ENCODE results near the gene KLHL33.
A peak's percentile ranks its signal among the peaks of the same experiment; 100 is the strongest.

The KLHL33 gene

GRCh38 chr14:20435582-20436362 lies at the start of gene KLHL33:
KLHL33 (minus strand) TSS chr14:20436166; CDS start chr14:20435811, 355 bp downstream.
- DNase-seq (ENCODE audit: low read depth in 2 of 3, low spot score in 1 of 3), result no peak

DNA sequence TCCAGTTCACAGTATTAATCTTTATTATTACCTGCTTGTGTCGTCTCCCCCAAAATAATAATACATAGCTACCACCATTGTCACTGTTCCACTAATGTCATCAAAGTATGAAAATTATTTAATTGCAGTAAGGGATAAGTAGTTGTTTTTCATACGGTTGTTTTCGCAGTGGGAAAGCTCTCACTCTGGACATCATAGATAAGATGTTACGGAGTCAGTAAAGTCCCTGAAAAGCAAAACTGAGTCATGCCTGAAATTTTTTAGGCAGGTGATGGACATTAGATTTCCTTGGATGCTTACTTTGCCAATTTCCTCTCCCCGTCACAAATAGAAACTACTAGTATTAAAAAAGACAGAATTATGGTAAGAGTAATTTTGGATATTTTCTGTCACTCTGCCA lies 46.4 kb upstream of the KLHL33 start:
- no peak for DNase-seq (ENCODE audit: low read depth in 2 of 3, low spot score in 1 of 3)

GRCh38 chr14:20478894-20479293 lies 42.9 kb upstream of the KLHL33 start:
- DNase-seq (ENCODE audit: low read depth in 2 of 3, low spot score in 1 of 3), result no peak

DNA sequence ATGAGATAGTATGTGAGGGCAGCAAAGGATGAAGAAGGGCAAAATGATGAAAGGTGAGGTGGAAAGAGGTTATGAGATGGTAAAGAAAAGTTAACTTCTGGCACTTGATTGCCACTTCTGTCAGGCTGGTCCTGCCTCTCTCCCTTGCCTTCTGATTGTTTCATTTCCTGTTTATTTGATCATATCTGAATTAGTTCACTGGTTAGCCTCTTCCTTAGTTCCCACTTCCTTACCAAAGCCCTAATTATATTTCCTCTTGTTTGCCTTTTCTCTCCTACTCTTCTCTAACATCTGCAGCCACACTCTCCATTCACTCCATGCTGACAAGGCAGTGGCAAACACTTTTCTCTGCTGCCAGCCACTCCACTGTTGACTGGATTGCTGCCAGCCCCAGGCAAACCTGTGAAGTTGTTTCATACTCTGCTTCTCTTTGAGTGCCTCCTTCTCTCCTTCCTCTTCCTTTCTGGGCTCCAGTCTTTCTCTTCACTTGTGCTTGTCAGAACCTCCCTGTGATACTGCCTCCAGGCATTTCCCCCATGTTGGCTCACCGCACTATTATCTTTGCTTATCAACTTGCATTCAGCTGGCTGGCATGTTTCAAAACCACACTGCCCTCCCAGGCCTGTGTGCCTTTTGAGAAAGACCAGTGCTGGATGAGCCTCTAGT lies 41.4 kb upstream of the KLHL33 start:
- no peak for DNase-seq (ENCODE audit: low read depth in 2 of 3, low spot score in 1 of 3)

DNA sequence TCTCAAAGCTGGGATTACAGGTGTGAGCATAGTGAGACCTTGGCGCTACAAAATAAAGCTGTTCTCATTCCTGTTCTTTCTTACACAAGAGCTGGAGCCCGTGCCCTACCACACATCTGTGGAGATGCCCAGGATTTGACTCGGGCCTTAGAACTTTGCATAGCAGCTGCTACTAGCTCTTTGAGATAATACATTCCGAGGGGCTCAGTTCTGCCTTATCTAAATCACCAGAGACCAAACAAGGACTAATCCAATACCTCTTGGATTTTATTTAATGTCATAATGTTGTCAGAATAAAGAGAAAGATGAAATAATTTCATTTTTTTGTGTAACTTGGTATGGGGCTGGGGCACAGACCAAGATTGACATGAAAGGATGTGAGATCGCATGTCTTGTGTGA lies 40.8 kb upstream of the KLHL33 start:
- DNase-seq (ENCODE audit: low read depth in 2 of 3, low spot score in 1 of 3), result no peak

- no peak for DNase-seq (ENCODE audit: low read depth in 2 of 3, low spot score in 1 of 3)
These were observed 36.7 kb upstream of the KLHL33 start for GRCh38 chr14:20472536-20473169.

GRCh38 chr14:20470603-20470901 lies 34.6 kb upstream of the KLHL33 start:
- DNase-seq (ENCODE audit: low read depth in 2 of 3, low spot score in 1 of 3), result no peak

- DNase-seq (ENCODE audit: low read depth in 2 of 3, low spot score in 1 of 3), result peak; percentile 51 to 53 (median 51)
These were observed 34.1 kb upstream of the KLHL33 start for GRCh38 chr14:20469890-20470602.

- DNase-seq (ENCODE audit: low read depth in 2 of 3, low spot score in 1 of 3), result peak; percentile 83 to 87 (median 85)
These were observed 33.4 kb upstream of the KLHL33 start, which contains the start of gene PNP for GRCh38 chr14:20469242-20469889. PNP (plus strand) TSS chr14:20469406; CDS start chr14:20469525, 119 bp downstream.

DNA sequence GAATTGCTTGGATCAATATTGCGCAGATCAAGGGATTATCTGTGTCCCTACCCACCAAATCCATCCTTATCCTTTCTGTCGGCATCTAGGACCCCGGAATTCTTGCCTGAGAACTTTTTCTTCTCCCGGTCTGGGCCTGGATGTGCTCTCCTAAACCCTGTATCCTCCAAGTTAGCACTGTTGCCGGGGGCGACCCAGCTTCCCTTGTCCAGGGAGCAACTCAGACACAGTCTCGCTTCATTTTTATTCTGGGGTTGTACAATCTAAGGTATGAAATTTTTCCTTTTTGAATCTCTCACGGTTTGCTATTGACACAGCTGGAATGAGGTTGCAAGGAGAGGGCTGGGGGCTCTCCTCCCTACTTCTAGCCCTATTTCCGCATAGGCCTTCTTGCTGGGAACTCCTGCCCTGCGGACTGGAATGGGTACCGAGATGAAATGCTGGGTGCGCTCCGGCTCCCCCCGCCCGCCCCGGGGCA lies 32.8 kb upstream of the KLHL33 start:
- no peak for DNase-seq (ENCODE audit: low read depth in 2 of 3, low spot score in 1 of 3)

DNA sequence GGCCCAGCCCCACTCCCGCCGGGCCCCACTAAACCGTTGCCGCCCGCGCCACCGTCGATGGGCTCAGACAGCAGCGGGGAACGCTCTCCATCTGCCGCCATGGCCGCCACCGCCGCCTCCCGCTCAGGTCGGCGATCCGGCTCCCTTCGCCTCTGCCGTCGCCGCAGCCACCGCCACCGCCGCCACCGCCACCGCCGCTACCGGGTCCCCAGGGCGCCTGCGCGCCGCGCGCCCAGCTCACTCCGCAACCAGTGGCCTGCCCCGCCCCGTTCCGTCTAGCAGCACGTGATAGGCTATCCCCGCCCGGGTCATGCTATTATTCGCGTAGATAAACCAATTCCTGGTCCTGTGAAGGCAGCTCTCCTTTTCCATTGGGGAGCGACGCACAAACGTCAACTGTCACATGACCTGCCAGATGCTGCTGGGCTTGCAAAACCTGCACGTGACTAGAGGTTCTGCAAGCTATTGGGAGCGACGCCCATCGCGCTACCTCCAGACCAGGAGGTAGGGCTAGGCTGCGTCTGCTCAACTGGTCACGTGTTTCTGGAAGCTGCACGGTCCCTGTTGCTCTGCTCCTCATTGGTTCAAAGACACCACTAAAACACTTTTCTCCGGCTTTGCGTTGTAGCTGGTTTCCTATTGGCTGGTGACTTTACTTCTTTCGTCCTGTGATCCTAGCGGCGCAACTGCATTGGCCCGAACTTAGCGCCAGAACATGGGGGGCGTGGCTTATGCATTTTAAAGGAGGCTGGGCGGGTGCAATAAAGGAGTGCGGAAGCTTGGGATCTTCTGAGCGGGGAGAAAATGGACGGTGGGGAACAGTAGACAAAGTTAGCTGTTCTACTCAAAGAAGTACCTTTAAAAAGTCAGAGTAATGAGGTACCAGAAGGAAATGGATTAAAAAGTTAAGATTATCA lies 25.5 kb upstream of the KLHL33 start, which contains the start of gene PIP4P1:
TSS of gene PIP4P1 (minus strand) at position 210 of the 917 bp plus-strand sequence. CDS start at position 101, 109 bp downstream.
- DNase-seq (ENCODE audit: low read depth in 2 of 3, low spot score in 1 of 3), result peak; percentile 94 to 97 (median 97)

- no peak for DNase-seq (ENCODE audit: low read depth in 2 of 3, low spot score in 1 of 3)
These were observed 24.7 kb upstream of the KLHL33 start for GRCh38 chr14:20460458-20461224.

DNA sequence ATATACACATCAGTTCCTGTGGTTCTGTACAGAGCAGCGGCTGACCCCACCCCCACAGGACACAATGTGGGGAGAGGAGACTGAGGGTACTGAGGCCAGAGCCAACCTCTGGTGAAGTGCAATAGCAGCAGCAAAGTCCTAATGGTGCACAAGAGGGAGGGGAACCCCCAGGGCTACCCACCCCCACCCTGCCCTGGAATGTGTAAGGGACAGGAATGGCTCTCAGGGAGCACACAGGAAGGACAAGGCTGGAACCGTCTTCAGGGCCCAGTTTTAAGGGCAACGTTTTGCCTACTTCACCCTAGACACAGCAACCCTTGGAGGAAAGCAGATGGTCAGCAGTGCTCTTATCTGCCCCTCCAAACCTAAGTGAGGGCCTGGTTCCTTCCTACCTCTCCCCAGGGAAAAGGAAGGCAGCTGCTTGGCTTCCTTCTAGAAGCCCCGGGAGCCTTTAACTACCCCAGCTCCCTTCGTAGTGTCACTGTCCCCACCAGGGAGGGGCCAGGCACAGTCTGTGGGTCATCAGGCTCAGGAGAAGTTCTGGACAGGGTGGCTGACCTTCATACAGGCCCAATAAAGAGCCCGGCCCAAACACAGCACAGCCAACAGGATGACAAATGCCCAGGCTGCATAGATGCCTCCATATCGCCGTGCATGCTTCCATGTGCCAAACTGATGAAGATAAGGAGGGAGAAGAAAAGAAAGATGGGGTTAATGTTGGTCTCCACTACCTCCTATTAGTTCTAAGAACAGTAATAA lies 22.2 kb upstream of the KLHL33 start:
- no peak for DNase-seq (ENCODE audit: low read depth in 2 of 3, low spot score in 1 of 3)

- no peak for DNase-seq (ENCODE audit: low read depth in 2 of 3, low spot score in 1 of 3)
These were observed 21.0 kb upstream of the KLHL33 start for GRCh38 chr14:20456971-20457370.

DNA sequence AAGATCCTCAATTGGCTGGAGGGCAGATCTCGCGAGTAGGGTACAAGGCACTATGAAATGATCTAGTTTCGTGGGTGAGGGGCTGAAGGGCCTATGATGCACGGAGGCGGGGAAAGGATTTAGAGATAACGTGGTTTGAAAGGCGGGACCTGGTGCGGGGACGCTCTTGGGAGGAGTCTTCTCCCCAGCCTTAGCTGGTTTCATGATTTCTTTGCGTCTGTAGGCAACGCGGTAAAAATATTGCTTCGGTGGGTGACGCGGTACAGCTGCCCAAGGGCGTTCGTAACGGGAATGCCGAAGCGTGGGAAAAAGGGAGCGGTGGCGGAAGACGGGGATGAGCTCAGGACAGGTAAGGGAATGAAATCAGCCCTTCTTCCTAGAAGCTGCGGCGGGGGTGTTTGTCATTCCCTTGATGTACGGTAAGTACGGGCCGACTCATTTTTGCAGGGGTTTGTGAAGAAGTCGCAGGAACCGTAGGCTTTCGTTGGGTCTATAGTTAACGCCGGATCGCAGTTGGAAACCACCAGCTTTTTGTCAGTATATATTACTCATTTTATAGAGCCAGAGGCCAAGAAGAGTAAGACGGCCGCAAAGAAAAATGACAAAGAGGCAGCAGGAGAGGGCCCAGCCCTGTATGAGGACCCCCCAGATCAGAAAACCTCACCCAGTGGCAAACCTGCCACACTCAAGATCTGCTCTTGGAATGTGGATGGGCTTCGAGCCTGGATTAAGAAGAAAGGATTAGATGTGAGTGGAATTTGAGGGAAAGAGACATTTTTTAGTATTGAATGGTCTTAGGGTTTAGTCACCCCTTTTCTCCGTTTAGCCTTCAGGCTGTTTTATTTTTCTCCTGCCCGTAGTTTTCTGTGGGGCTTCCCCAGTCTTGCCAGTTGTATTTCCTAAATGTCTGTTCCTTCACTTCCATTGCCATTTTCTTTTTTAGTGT lies 19.7 kb upstream of the KLHL33 start:
- no peak for DNase-seq (ENCODE audit: low read depth in 2 of 3, low spot score in 1 of 3)

DNA sequence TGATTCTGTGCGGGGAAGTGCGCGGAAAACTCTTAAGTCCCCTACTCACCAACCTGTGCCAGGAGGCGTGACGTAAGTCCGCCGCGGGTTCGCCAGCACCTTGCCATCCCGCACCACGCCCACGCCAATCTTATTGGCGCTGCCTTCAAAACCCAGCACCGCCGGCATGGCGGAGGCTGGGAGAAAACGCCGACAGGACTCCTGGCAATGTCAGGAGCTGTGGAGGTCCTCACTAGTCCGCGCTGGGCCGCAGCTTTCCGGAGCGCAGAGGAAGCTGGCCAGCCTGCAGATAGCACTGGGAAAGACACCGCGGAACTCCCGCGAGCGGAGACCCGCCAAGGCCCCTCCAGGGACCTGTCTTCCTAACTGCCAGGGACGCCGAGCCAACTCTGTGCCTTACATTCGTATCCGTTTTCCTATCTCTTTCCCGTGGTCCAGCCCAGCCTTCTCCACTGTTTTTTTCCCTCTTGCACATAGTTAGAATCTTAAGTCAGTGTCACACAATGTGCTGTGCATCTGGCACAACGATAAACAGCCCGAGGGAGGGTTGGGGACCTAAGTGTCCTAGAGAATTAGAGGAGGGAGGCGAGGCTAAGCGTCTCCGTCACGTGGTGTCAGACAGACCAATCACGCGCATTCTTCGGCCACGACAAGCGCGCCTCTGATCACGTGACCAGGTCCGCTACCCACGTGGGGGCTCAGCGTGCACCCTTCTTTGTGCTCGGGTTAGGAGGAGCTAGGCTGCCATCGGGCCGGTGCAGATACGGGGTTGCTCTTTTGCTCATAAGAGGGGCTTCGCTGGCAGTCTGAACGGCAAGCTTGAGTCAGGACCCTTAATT lies 18.8 kb upstream of the KLHL33 start, which contains the start of the genes APEX1 and OSGEP:
TSS of gene APEX1 (plus strand) at position 711 of the 839 bp plus-strand sequence. CDS start 420 bp downstream, outside the sequence.
TSS of gene OSGEP (minus strand) at position 297 of the 839 bp plus-strand sequence. CDS start at position 168, 129 bp downstream.
- DNase-seq (ENCODE audit: low read depth in 2 of 3, low spot score in 1 of 3), result peak; percentile 96 to 98 (median 97)

Data from stimulated activated CD4-positive, alpha-beta T cell treated with anti-CD3 and anti-CD28 coated beads, Interleukin-12 subunit alpha, Interleukin-12 subunit beta, amount 100 ng/mL, for 48 hours (primary cell).